NCI-H345 (cell line): ENCODE results near the gene PAX3.

Source experiments
- DNase-seq: peaks from one replicate; lab custom pipeline; 2025; lab: John Stamatoyannopoulos, UW

Gene PAX3

GRCh38 chr2:222270396-222270795, 28.4 kb downstream of the PAX3 start:
- no peak for DNase-seq

- no peak for DNase-seq
Measured at GRCh38 chr2:222269132-222269531, 29.7 kb downstream of the PAX3 start.

- DNase-seq: no peak
Measured at GRCh38 chr2:222268311-222268990, 30.3 kb downstream of the PAX3 start.

- DNase-seq: no peak
Measured at GRCh38 chr2:222264791-222265320, 33.9 kb downstream of the PAX3 start.

GRCh38 chr2:222261504-222261903, 37.3 kb downstream of the PAX3 start:
- no peak for DNase-seq

- DNase-seq: no peak
Measured at GRCh38 chr2:222257645-222258044, 41.2 kb downstream of the PAX3 start.

GRCh38 chr2:222256250-222256649, 42.5 kb downstream of the PAX3 start:
- DNase-seq: no peak

- DNase-seq: no peak
Measured at GRCh38 chr2:222255090-222255489, 43.7 kb downstream of the PAX3 start.

- DNase-seq: no peak
Measured at GRCh38 chr2:222250313-222250712, 48.5 kb downstream of the PAX3 start.

- no peak for DNase-seq
Measured at GRCh38 chr2:222249444-222249843, 49.4 kb downstream of the PAX3 start.

- DNase-seq: no peak
Measured at GRCh38 chr2:222248818-222249217, 50.0 kb downstream of the PAX3 start.

GRCh38 chr2:222248256-222248655, 50.5 kb downstream of the PAX3 start:
- DNase-seq: peak; percentile 10

- DNase-seq: no peak
Measured at GRCh38 chr2:222242532-222242931, 56.3 kb downstream of the PAX3 start.

GRCh38 chr2:222241128-222241870, 57.5 kb downstream of the PAX3 start:
- peak; percentile 74 for DNase-seq

- no peak for DNase-seq
Measured at GRCh38 chr2:222240676-222241049, 58.1 kb downstream of the PAX3 start.

GRCh38 chr2:222239945-222240675, 58.7 kb downstream of the PAX3 start:
- peak; percentile 29 for DNase-seq

- peak; percentile 70 for DNase-seq
Measured at GRCh38 chr2:222239091-222239490, 59.7 kb downstream of the PAX3 start.

GRCh38 chr2:222238072-222238471, 60.7 kb downstream of the PAX3 start:
- DNase-seq: no peak

GRCh38 chr2:222232839-222233238, 66.0 kb downstream of the PAX3 start:
- no peak for DNase-seq

- no peak for DNase-seq
Measured at GRCh38 chr2:222232372-222232771, 66.4 kb downstream of the PAX3 start.

- DNase-seq: no peak
Measured at GRCh38 chr2:222228054-222228453, 70.7 kb downstream of the PAX3 start.

- DNase-seq: no peak
Measured at GRCh38 chr2:222218786-222219185, 80.0 kb downstream of the PAX3 start.

- no peak for DNase-seq
Measured at GRCh38 chr2:222217712-222218111, 81.1 kb downstream of the PAX3 start.
